Heart right ventricle (tissue), 16 donors: ENCODE data around the gene CYRIA. TPM values are rescaled to one million over a fixed set of nuclear protein-coding genes. Genes with fewer than 3 reads are reported as not detected.

Experiments
- ATAC-seq, 8 donors: fragments of 200-7000 bp; cut with Tn5 transposase; one replicate each; pipeline ENCODE4 v1.9.1; 2020; ENCODE audit warnings: mild to moderate bottlenecking in 8 of 8, moderate library complexity in 8 of 8, moderate number of reproducible peaks in 1 of 8
- DNase-seq, 2 donors: peaks; one replicate each; pipeline ENCODE4 v3.0.0-alpha.2; 2020
- H3K27ac ChIP-seq, 10 donors: fragments of 200-600 bp; sonication (generic) in 2 of 10; one replicate each; pipeline versions ENCODE4 v1.5.0 to v1.8.0; 2020 to 2022; ENCODE audit warnings: mild to moderate bottlenecking in 3 of 10
- H3K27me3 ChIP-seq, 7 donors: fragments of 200-600 bp; one replicate each; pipeline ENCODE4 v1.8.0; 2021 to 2022; ENCODE audit warnings: mild to moderate bottlenecking in 2 of 7
- H3K36me3 ChIP-seq, 9 donors: fragments of 200-600 bp; sonication (generic) in 1 of 9; one replicate each; pipeline versions ENCODE4 v1.5.0 to v1.8.0; 2020 to 2022; ENCODE audit warnings: mild to moderate bottlenecking in 2 of 9
- H3K4me1 ChIP-seq, 9 donors: fragments of 200-600 bp; sonication (generic) in 1 of 9; one replicate each; pipeline versions ENCODE4 v1.5.0 to v1.8.0; 2020 to 2022; ENCODE audit warnings: mild to moderate bottlenecking in 4 of 9
- H3K4me3 ChIP-seq, 10 donors: fragments of 200-600 bp; sonication (generic) in 2 of 10; one replicate each; pipeline versions ENCODE4 v1.5.0 to v1.8.0; 2020 to 2022; ENCODE audit warnings: mild to moderate bottlenecking in 7 of 10, moderate library complexity in 2 of 10
- H3K9me3 ChIP-seq, 11 donors: fragments of 200-600 bp in 10 of 11; sonication (generic) in 2 of 11; one replicate each; pipeline versions ENCODE4 v1.5.0 to v1.8.0; 2013 to 2022; ENCODE audit warnings: mild to moderate bottlenecking in 2 of 11, control low read depth in 1 of 11, moderate library complexity in 1 of 11
- WGBS, 2 donors: extraction: QIAGEN DNeasy Blood & Tissue Kit; methylation state at CpG; one replicate each; pipeline ENCODE4 v1.1.7; 2013; ENCODE audit warnings: inconsistent platforms in 1 of 2; 5-methylcytosine and 5-hydroxymethylcytosine counted together
- intact Hi-C, 10 donors: fragments of 100-400 bp; cut with DNase I; formaldehyde crosslinking; loops; one replicate each; pipeline versions ENCODE4 v1.11.1 to v1.14.2; 2022
- polyA plus RNA-seq, 2 donors: library from polyadenylated mRNA; stranded (reverse); fragments of 200-250 nt; gene quantifications; one replicate each; pipeline ENCODE4 v1.2.3, GENCODE V29; 2013
- total RNA-seq, 10 donors: library from RNA; stranded (reverse); fragmentation: NEBNext Ultra II Directional in 3 of 10; extraction: Animal tissue kit (Norgen Biotek cat#: 25700) in 3 of 10; gene quantifications; one replicate each; pipeline versions ENCODE4 v1.2.1 to v1.2.4, GENCODE V29; 2021 to 2023
- TF ChIP-seq, protein P1 (sequence below), 9 donors: fragments of 200-600 bp; sonication (generic) in 2 of 9; IDR thresholded peaks; one replicate each; pipeline versions ENCODE4 v1.5.0 to v1.8.0; 2021 to 2022; ENCODE audit warnings: antibody characterized with exemption in 9 of 9, mild to moderate bottlenecking in 5 of 9, moderate library complexity in 1 of 9
- donor health status: Arrhythmogenic right ventricular cardiomyopathy.
- donor health status: ischemic (EF 13 %, LVEDD 7.1; RV severe dilation, severe dysfunction).
- donor health status: healthy with polysubstance abuse.
- donor health status: DM: no; HTN: yes; CAD: no.
- donor health status: DM: no; HTN: no; CAD: no.
- donor health status: ischemic (EF 25% LVEDD 6.9; RV normal size, moderate dysfunction).
- donor health status: ischemic (EF 25% LVEDD 5.7; RV mildly dilated, moderate dysfunction).
- donor health status: healthy.
- donor health status: DM: yes; HTN: yes; CAD: no.
- donor health status: Ischemic cardiomyopathy.
- donor health status: ischemic (EF 35%, LVEDD 5.7; RV mildly dilated, moderate dysfunction).
- donor health status: nonischemic (EF 11% LVEDD 7.7; RV severe dilation, severe dysfunction).
- donor health status: DM: yes; HTN: yes; CAD: no.
- donor health status: PGD.
- donor health status: ischemic (EF 29% LVEDD 5.4; RV normal size, mild dysfunction).
- donor health status: nonischemic (EF 23%, LVEDD 6.1; RV moderate dilation, normal function).

CYRIA gene
- total and polyA plus RNA-seq, 12 donors: 1.2 to 10.6 (median 3.1) TPM

GRCh38 chr2:16643099-16643498 lies 22.5 kb downstream of the CYRIA start:
- H3K36me3 ChIP-seq: peaks cover 0 to 28% (median 0%) of the 10 kb centered on the region in 9 donors
- no peak overlapping the region for H3K27ac ChIP-seq
- TF ChIP-seq, protein P1, sequence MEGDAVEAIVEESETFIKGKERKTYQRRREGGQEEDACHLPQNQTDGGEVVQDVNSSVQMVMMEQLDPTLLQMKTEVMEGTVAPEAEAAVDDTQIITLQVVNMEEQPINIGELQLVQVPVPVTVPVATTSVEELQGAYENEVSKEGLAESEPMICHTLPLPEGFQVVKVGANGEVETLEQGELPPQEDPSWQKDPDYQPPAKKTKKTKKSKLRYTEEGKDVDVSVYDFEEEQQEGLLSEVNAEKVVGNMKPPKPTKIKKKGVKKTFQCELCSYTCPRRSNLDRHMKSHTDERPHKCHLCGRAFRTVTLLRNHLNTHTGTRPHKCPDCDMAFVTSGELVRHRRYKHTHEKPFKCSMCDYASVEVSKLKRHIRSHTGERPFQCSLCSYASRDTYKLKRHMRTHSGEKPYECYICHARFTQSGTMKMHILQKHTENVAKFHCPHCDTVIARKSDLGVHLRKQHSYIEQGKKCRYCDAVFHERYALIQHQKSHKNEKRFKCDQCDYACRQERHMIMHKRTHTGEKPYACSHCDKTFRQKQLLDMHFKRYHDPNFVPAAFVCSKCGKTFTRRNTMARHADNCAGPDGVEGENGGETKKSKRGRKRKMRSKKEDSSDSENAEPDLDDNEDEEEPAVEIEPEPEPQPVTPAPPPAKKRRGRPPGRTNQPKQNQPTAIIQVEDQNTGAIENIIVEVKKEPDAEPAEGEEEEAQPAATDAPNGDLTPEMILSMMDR (IDR thresholded peaks at IDR 0.05): no peak
- H3K4me3 ChIP-seq: no peak overlapping the region
- WGBS, 2 donors: 50 to 63% methylated on average over 2 of the region's 2 CpGs
- ATAC-seq (no peak), DNase-seq (no peak)
- no peaks in the 10 kb centered on the region for H3K27me3 ChIP-seq
- intact Hi-C loops: no loop called here
- H3K9me3 ChIP-seq: no peaks in the 10 kb centered on the region
- H3K4me1 ChIP-seq: peaks cover 4 to 54% (median 28%) of the 10 kb centered on the region in 9 donors

DNA sequence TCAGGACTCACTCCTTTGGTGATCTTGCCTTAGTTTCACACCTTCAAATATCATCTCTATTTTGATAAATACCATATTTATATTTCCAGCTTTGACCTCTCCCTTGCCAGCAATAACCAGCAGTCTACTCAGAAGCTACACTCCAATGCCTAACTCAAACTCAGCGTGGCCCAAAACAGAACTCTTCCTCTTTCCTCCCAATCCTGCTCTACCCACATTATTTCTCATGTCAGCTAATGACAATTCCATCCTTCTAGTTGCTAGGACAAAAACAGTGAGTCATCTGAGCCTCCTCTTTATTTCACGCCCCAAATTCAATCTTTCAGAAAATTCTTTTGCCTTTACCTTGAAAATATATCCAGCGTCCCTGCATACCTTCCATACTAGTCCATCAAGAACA lies 23.5 kb downstream of the CYRIA start:
- TF ChIP-seq, protein P1 (IDR thresholded peaks at IDR 0.05): no peak
- H3K27me3 ChIP-seq: no peaks in the 10 kb centered on the region
- peaks cover 0 to 38% (median 0%) of the 10 kb centered on the region in 9 donors for H3K36me3 ChIP-seq
- peaks cover 4 to 54% (median 28%) of the 10 kb centered on the region in 9 donors for H3K4me1 ChIP-seq
- no peak for DNase-seq
- peak overlapping the region in 2 of 10 donors; percentile 21 to 44 for H3K27ac ChIP-seq
- no peak overlapping the region for H3K4me3 ChIP-seq
- intact Hi-C loops: no loop called here
- no peak for ATAC-seq
- WGBS, 2 donors: 77 to 84% methylated on average over 3 of the region's 3 CpGs
- H3K9me3 ChIP-seq: no peaks in the 10 kb centered on the region

DNA sequence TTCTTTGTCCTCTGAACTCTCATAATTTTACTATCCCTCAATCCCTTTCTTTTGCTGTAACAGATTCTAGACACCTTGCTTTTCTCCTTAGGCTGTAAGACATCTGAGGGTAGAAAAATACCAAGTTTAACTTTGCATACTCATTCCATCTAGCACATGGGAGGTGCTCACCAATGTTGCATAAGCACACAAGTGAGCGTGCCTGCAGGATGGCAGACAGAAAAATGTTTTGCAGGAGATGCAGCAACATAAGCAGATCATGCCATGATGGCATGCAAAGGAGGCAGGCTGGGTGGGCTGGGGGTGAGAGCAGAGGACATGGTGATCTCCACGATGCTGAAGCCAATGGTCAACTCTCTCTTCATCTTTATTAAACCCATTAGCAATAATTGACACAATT lies 24.1 kb downstream of the CYRIA start:
- H3K27ac ChIP-seq: peak overlapping the region in 5 of 10 donors; percentile 2 to 53 (median 44)
- DNase-seq: no peak
- ATAC-seq: no peak
- WGBS, 2 donors: 83 to 90% methylated on average over 2 of the region's 2 CpGs
- intact Hi-C loops: no loop called here
- peaks cover 0 to 38% (median 0%) of the 10 kb centered on the region in 9 donors for H3K36me3 ChIP-seq
- H3K4me3 ChIP-seq: no peak overlapping the region
- H3K27me3 ChIP-seq: no peaks in the 10 kb centered on the region
- TF ChIP-seq, protein P1 (IDR thresholded peaks at IDR 0.05): no peak
- no peaks in the 10 kb centered on the region for H3K9me3 ChIP-seq
- H3K4me1 ChIP-seq: peaks cover 4 to 60% (median 28%) of the 10 kb centered on the region in 9 donors

DNA sequence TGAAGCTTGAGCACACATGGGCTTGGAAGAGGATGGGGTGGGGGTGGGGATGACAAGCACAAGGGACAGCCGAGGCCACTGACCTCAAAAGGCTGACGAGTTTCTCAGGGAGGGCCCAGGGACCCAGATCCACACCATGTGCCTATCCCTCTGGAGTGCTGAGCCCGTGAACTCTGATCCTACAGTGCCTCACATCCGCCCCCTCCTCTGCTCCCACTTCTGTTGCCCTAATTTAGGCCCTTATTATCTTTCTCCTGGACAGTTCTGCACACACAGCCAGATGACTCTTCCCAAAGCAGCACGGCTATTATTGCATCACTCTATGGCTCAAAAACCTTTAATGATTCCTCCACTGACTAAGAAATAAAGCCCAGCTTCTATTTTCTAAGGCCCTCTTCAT lies 24.8 kb downstream of the CYRIA start:
- peak; percentile 33 to 54 for DNase-seq
- peaks cover 0 to 31% (median 0%) of the 10 kb centered on the region in 9 donors for H3K36me3 ChIP-seq
- 58 to 65% methylated on average over 5 of the region's 5 CpGs for WGBS, 2 donors

More for the DNA sequence above, 24.8 kb downstream of the CYRIA start:
- H3K4me3 ChIP-seq: no peak overlapping the region
- H3K27ac ChIP-seq: peak overlapping the region in 5 of 10 donors; percentile 2 to 53 (median 44)
- no peaks in the 10 kb centered on the region for H3K27me3 ChIP-seq
- intact Hi-C loops: no loop called here
- peaks cover 4 to 66% (median 28%) of the 10 kb centered on the region in 9 donors for H3K4me1 ChIP-seq
- H3K9me3 ChIP-seq: no peaks in the 10 kb centered on the region
- peak; percentile 73 to 87 (median 82) for ATAC-seq
- TF ChIP-seq, protein P1 (IDR thresholded peaks at IDR 0.05): no peak
